ENCODE measurements around the gene MAD1L1.

The MAD1L1 gene

GRCh38 chr7:2228921-2229320 lies 3.8 kb downstream of the MAD1L1 start:
- DNase-seq: no peak
- H3K36me3 ChIP-seq (ENCODE audit: control insufficient read depth, insufficient read depth, low read length): peaks cover 6% of the 10 kb centered on the region
- H3K4me1 ChIP-seq (ENCODE audit: control insufficient read depth, insufficient read depth, low read length, poor library complexity, severe bottlenecking): peaks cover 6% of the 10 kb centered on the region
- no peak overlapping the region for H3K27ac ChIP-seq (ENCODE audit: insufficient read depth, low read length, poor library complexity, severe bottlenecking)
- no peak overlapping the region for H3K4me3 ChIP-seq (ENCODE audit: insufficient read depth, low read depth, low read length, poor library complexity, severe bottlenecking)
- no peaks in the 10 kb centered on the region for H3K27me3 ChIP-seq (replicated peaks; ENCODE audit: control insufficient read depth, insufficient read depth, low read length, poor library complexity, severe bottlenecking)
- no peaks in the 10 kb centered on the region for H3K9me3 ChIP-seq (ENCODE audit: control insufficient read depth, low read length)

GRCh38 chr7:2227699-2228098 lies 5.0 kb downstream of the MAD1L1 start:
- no peak overlapping the region for H3K27ac ChIP-seq (ENCODE audit: insufficient read depth, low read length, poor library complexity, severe bottlenecking)
- H3K36me3 ChIP-seq (ENCODE audit: control insufficient read depth, insufficient read depth, low read length): peaks cover 13% of the 10 kb centered on the region
- H3K9me3 ChIP-seq (ENCODE audit: control insufficient read depth, low read length): no peaks in the 10 kb centered on the region
- no peak for DNase-seq
- no peak overlapping the region for H3K4me3 ChIP-seq (ENCODE audit: insufficient read depth, low read depth, low read length, poor library complexity, severe bottlenecking)
- peaks cover 6% of the 10 kb centered on the region for H3K4me1 ChIP-seq (ENCODE audit: control insufficient read depth, insufficient read depth, low read length, poor library complexity, severe bottlenecking)
- H3K27me3 ChIP-seq (replicated peaks; ENCODE audit: control insufficient read depth, insufficient read depth, low read length, poor library complexity, severe bottlenecking): no peaks in the 10 kb centered on the region

GRCh38 chr7:2225830-2226229 lies 6.9 kb downstream of the MAD1L1 start:
- DNase-seq: no peak
- Histone ChIP-seq H3K4me3 (ENCODE audit: insufficient read depth, low read depth, low read length, poor library complexity, severe bottlenecking) (no peak overlapping the region), H3K27ac (ENCODE audit: insufficient read depth, low read length, poor library complexity, severe bottlenecking) (no peak overlapping the region), H3K27me3 (replicated peaks; ENCODE audit: control insufficient read depth, insufficient read depth, low read length, poor library complexity, severe bottlenecking) (no peaks in the 10 kb centered on the region), H3K4me1 (ENCODE audit: control insufficient read depth, insufficient read depth, low read length, poor library complexity, severe bottlenecking) (no peaks in the 10 kb centered on the region), H3K9me3 (ENCODE audit: control insufficient read depth, low read length) (no peaks in the 10 kb centered on the region), H3K36me3 (ENCODE audit: control insufficient read depth, insufficient read depth, low read length) (peaks cover 17% of the 10 kb centered on the region)

GRCh38 chr7:2225336-2225735 lies 7.4 kb downstream of the MAD1L1 start:
- Histone ChIP-seq H3K4me3 (ENCODE audit: insufficient read depth, low read depth, low read length, poor library complexity, severe bottlenecking) (no peak overlapping the region), H3K36me3 (ENCODE audit: control insufficient read depth, insufficient read depth, low read length) (peaks cover 17% of the 10 kb centered on the region)

GRCh38 chr7:2224934-2225333 lies 7.8 kb downstream of the MAD1L1 start:
- no peak for DNase-seq
- Histone ChIP-seq H3K36me3 (ENCODE audit: control insufficient read depth, insufficient read depth, low read length) (peaks cover 17% of the 10 kb centered on the region), H3K27ac (ENCODE audit: insufficient read depth, low read length, poor library complexity, severe bottlenecking) (no peak overlapping the region), H3K4me1 (ENCODE audit: control insufficient read depth, insufficient read depth, low read length, poor library complexity, severe bottlenecking) (no peaks in the 10 kb centered on the region), H3K27me3 (replicated peaks; ENCODE audit: control insufficient read depth, insufficient read depth, low read length, poor library complexity, severe bottlenecking) (no peaks in the 10 kb centered on the region), H3K9me3 (ENCODE audit: control insufficient read depth, low read length) (no peaks in the 10 kb centered on the region), H3K4me3 (ENCODE audit: insufficient read depth, low read depth, low read length, poor library complexity, severe bottlenecking) (no peak overlapping the region)

More at GRCh38 chr7:2225336-2225735, 7.4 kb downstream of the MAD1L1 start:
- Histone ChIP-seq H3K27me3 (replicated peaks; ENCODE audit: control insufficient read depth, insufficient read depth, low read length, poor library complexity, severe bottlenecking) (no peaks in the 10 kb centered on the region), H3K9me3 (ENCODE audit: control insufficient read depth, low read length) (no peaks in the 10 kb centered on the region), H3K4me1 (ENCODE audit: control insufficient read depth, insufficient read depth, low read length, poor library complexity, severe bottlenecking) (no peaks in the 10 kb centered on the region), H3K27ac (ENCODE audit: insufficient read depth, low read length, poor library complexity, severe bottlenecking) (no peak overlapping the region)
- no peak for DNase-seq

GRCh38 chr7:2224491-2224928 lies 8.2 kb downstream of the MAD1L1 start:
- Histone ChIP-seq H3K27ac (ENCODE audit: insufficient read depth, low read length, poor library complexity, severe bottlenecking) (no peak overlapping the region), H3K4me1 (ENCODE audit: control insufficient read depth, insufficient read depth, low read length, poor library complexity, severe bottlenecking) (no peaks in the 10 kb centered on the region), H3K36me3 (ENCODE audit: control insufficient read depth, insufficient read depth, low read length) (peaks cover 17% of the 10 kb centered on the region), H3K9me3 (ENCODE audit: control insufficient read depth, low read length) (no peaks in the 10 kb centered on the region), H3K27me3 (replicated peaks; ENCODE audit: control insufficient read depth, insufficient read depth, low read length, poor library complexity, severe bottlenecking) (no peaks in the 10 kb centered on the region), H3K4me3 (ENCODE audit: insufficient read depth, low read depth, low read length, poor library complexity, severe bottlenecking) (no peak overlapping the region)
- no peak for DNase-seq

GRCh38 chr7:2223321-2223720 lies 9.4 kb downstream of the MAD1L1 start:
- Histone ChIP-seq H3K9me3 (ENCODE audit: control insufficient read depth, low read length) (no peaks in the 10 kb centered on the region), H3K4me3 (ENCODE audit: insufficient read depth, low read depth, low read length, poor library complexity, severe bottlenecking) (no peak overlapping the region), H3K27me3 (replicated peaks; ENCODE audit: control insufficient read depth, insufficient read depth, low read length, poor library complexity, severe bottlenecking) (no peaks in the 10 kb centered on the region), H3K36me3 (ENCODE audit: control insufficient read depth, insufficient read depth, low read length) (peaks cover 21% of the 10 kb centered on the region), H3K27ac (ENCODE audit: insufficient read depth, low read length, poor library complexity, severe bottlenecking) (no peak overlapping the region), H3K4me1 (ENCODE audit: control insufficient read depth, insufficient read depth, low read length, poor library complexity, severe bottlenecking) (no peaks in the 10 kb centered on the region)
- DNase-seq: no peak

- Histone ChIP-seq H3K9me3 (ENCODE audit: control insufficient read depth, low read length) (no peaks in the 10 kb centered on the region), H3K27ac (ENCODE audit: insufficient read depth, low read length, poor library complexity, severe bottlenecking) (no peak overlapping the region), H3K27me3 (replicated peaks; ENCODE audit: control insufficient read depth, insufficient read depth, low read length, poor library complexity, severe bottlenecking) (no peaks in the 10 kb centered on the region), H3K4me1 (ENCODE audit: control insufficient read depth, insufficient read depth, low read length, poor library complexity, severe bottlenecking) (no peaks in the 10 kb centered on the region), H3K36me3 (ENCODE audit: control insufficient read depth, insufficient read depth, low read length) (peaks cover 27% of the 10 kb centered on the region), H3K4me3 (ENCODE audit: insufficient read depth, low read depth, low read length, poor library complexity, severe bottlenecking) (no peak overlapping the region)
- no peak for DNase-seq
Observed at GRCh38 chr7:2222516-2222915, 10.2 kb downstream of the MAD1L1 start.

- H3K36me3 ChIP-seq (ENCODE audit: control insufficient read depth, insufficient read depth, low read length): peaks cover 38% of the 10 kb centered on the region
- no peaks in the 10 kb centered on the region for H3K9me3 ChIP-seq (ENCODE audit: control insufficient read depth, low read length)
- no peaks in the 10 kb centered on the region for H3K27me3 ChIP-seq (replicated peaks; ENCODE audit: control insufficient read depth, insufficient read depth, low read length, poor library complexity, severe bottlenecking)
- no peaks in the 10 kb centered on the region for H3K4me1 ChIP-seq (ENCODE audit: control insufficient read depth, insufficient read depth, low read length, poor library complexity, severe bottlenecking)
- DNase-seq: no peak
- no peak overlapping the region for H3K4me3 ChIP-seq (ENCODE audit: insufficient read depth, low read depth, low read length, poor library complexity, severe bottlenecking)
- H3K27ac ChIP-seq (ENCODE audit: insufficient read depth, low read length, poor library complexity, severe bottlenecking): no peak overlapping the region
Observed at GRCh38 chr7:2220954-2221353, 11.8 kb downstream of the MAD1L1 start.

GRCh38 chr7:2220506-2220905 lies 12.2 kb downstream of the MAD1L1 start:
- Histone ChIP-seq H3K27me3 (replicated peaks; ENCODE audit: control insufficient read depth, insufficient read depth, low read length, poor library complexity, severe bottlenecking) (no peaks in the 10 kb centered on the region), H3K27ac (ENCODE audit: insufficient read depth, low read length, poor library complexity, severe bottlenecking) (no peak overlapping the region), H3K4me3 (ENCODE audit: insufficient read depth, low read depth, low read length, poor library complexity, severe bottlenecking) (no peak overlapping the region), H3K36me3 (ENCODE audit: control insufficient read depth, insufficient read depth, low read length) (peaks cover 42% of the 10 kb centered on the region), H3K4me1 (ENCODE audit: control insufficient read depth, insufficient read depth, low read length, poor library complexity, severe bottlenecking) (no peaks in the 10 kb centered on the region), H3K9me3 (ENCODE audit: control insufficient read depth, low read length) (no peaks in the 10 kb centered on the region)
- no peak for DNase-seq

GRCh38 chr7:2220030-2220429 lies 12.7 kb downstream of the MAD1L1 start:
- Histone ChIP-seq H3K27ac (ENCODE audit: insufficient read depth, low read length, poor library complexity, severe bottlenecking) (no peak overlapping the region), H3K27me3 (replicated peaks; ENCODE audit: control insufficient read depth, insufficient read depth, low read length, poor library complexity, severe bottlenecking) (no peaks in the 10 kb centered on the region), H3K4me1 (ENCODE audit: control insufficient read depth, insufficient read depth, low read length, poor library complexity, severe bottlenecking) (no peaks in the 10 kb centered on the region), H3K36me3 (ENCODE audit: control insufficient read depth, insufficient read depth, low read length) (peaks cover 43% of the 10 kb centered on the region), H3K4me3 (ENCODE audit: insufficient read depth, low read depth, low read length, poor library complexity, severe bottlenecking) (no peak overlapping the region), H3K9me3 (ENCODE audit: control insufficient read depth, low read length) (no peaks in the 10 kb centered on the region)
- no peak for DNase-seq

Measured in effector memory CD4-positive, alpha-beta T cell (primary cell).